ENCODE results near the gene SPRYD3. TPM values are rescaled to one million over a fixed set of nuclear protein-coding genes. Genes with fewer than 3 reads are reported as not detected.

Gene SPRYD3
- total RNA-seq, 1 donor, result 33.0 TPM

DNA sequence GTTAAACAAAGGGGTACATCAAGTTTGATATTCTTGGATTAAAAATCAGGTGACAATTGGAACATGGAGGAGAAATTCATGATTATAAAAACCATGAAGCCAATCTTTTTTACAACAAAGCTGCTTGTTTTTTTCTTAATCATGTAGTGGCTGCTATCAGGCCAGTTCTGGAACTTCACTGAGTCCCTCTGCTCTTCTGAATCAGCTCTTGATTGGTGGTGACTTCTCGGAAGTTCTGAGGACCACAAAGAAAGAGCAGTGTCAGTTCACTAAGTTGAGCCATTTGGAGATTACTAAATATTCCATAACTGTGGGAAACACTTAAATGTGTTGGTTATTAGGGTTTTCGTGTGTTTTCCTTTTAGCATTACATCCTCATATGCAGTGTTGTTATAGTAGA is 64.5 kb downstream of the SPRYD3 start:
- no peak for DNase-seq (ENCODE audit: low read depth)

More for the DNA sequence above, 64.5 kb downstream of the SPRYD3 start:
- TF ChIP-seq, protein P1, sequence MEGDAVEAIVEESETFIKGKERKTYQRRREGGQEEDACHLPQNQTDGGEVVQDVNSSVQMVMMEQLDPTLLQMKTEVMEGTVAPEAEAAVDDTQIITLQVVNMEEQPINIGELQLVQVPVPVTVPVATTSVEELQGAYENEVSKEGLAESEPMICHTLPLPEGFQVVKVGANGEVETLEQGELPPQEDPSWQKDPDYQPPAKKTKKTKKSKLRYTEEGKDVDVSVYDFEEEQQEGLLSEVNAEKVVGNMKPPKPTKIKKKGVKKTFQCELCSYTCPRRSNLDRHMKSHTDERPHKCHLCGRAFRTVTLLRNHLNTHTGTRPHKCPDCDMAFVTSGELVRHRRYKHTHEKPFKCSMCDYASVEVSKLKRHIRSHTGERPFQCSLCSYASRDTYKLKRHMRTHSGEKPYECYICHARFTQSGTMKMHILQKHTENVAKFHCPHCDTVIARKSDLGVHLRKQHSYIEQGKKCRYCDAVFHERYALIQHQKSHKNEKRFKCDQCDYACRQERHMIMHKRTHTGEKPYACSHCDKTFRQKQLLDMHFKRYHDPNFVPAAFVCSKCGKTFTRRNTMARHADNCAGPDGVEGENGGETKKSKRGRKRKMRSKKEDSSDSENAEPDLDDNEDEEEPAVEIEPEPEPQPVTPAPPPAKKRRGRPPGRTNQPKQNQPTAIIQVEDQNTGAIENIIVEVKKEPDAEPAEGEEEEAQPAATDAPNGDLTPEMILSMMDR (IDR thresholded peaks at IDR 0.05; ENCODE audit: insufficient read depth, low read length), result no peak
- no peak overlapping the region for H3K4me3 ChIP-seq (ENCODE audit: low read depth, low read length)

Small RNAs within 50 kb of the gene (small RNA-seq; reads per million reads assigned to genes)
- not detected for gene MIR6757

Other genes with a start within 250 kb of the SPRYD3 start
- not detected in 2 replicates for gene KRT79, start 245.1 kb downstream of the SPRYD3 start, total RNA-seq (ENCODE audit: low replicate concordance)
- gene KRT78, start 230.4 kb downstream of the SPRYD3 start, total RNA-seq (ENCODE audit: low replicate concordance), result not detected in 2 replicates
- 5.4 and 15.4 TPM in 2 replicates for gene KRT8, start 174.3 kb downstream of the SPRYD3 start, total RNA-seq (ENCODE audit: low replicate concordance)
- 26.8 and 188 TPM in 2 replicates for gene KRT18, start 130.3 kb downstream of the SPRYD3 start, total RNA-seq (ENCODE audit: low replicate concordance)
- gene EIF4B, start 72.9 kb downstream of the SPRYD3 start, total RNA-seq (ENCODE audit: low replicate concordance), result 1,016 and 1,876 TPM in 2 replicates
- 60.5 and 77.4 TPM in 2 replicates for gene TNS2, start 29.3 kb downstream of the SPRYD3 start, total RNA-seq (ENCODE audit: low replicate concordance)
- 723 and 2,626 TPM in 2 replicates for gene IGFBP6, start 18.3 kb upstream of the SPRYD3 start, total RNA-seq (ENCODE audit: low replicate concordance)
- 0.09 TPM in 1 of 2 replicates, not detected in the other for gene SOAT2, start 24.1 kb upstream of the SPRYD3 start, total RNA-seq (ENCODE audit: low replicate concordance)
- gene ZNF740, start 101.3 kb upstream of the SPRYD3 start, total RNA-seq (ENCODE audit: low replicate concordance), result 12.6 and 16.3 TPM in 2 replicates
- 8.7 and 23.4 TPM in 2 replicates for gene CSAD, start 101.5 kb upstream of the SPRYD3 start, total RNA-seq (ENCODE audit: low replicate concordance)
- 0.54 TPM in 1 of 2 replicates, not detected in the other for gene ITGB7, start 127.9 kb upstream of the SPRYD3 start, total RNA-seq (ENCODE audit: low replicate concordance)
- gene RARG, start 152.8 kb upstream of the SPRYD3 start, total RNA-seq (ENCODE audit: low replicate concordance), result 43.9 and 69.4 TPM in 2 replicates
- 1.5 and 13.5 TPM in 2 replicates for gene ESPL1, start 188.9 kb upstream of the SPRYD3 start, total RNA-seq (ENCODE audit: low replicate concordance)
- gene PFDN5, start 216.2 kb upstream of the SPRYD3 start, total RNA-seq (ENCODE audit: low replicate concordance), result 441 and 577 TPM in 2 replicates
- gene MYG1, start 220.3 kb upstream of the SPRYD3 start, total RNA-seq (ENCODE audit: low replicate concordance), result 34.8 and 39.5 TPM in 2 replicates
- 16.4 and 46.4 TPM in 2 replicates for gene AAAS, start 242.2 kb upstream of the SPRYD3 start, total RNA-seq (ENCODE audit: low replicate concordance)